ENCODE results near the gene NAT16.
"Not testable (repeated sequence)": the region's sequence is repeated elsewhere in the genome, so short reads cannot be mapped to it uniquely, and the experiment has no call there.

The NAT16 gene

GRCh38 chr7:101180130-101180755 lies at the start of gene NAT16:
TSS of gene NAT16 (minus strand) at chr7:101180293. CDS start at chr7:101174807, 5,486 bp downstream.
- peak; percentile 66 for DNase-seq

GRCh38 chr7:101226721-101227120 lies 46.6 kb upstream of the NAT16 start:
- DNase-seq = no peak

GRCh38 chr7:101225650-101226049 lies 45.6 kb upstream of the NAT16 start:
- DNase-seq = no peak

- no peak for DNase-seq
These were observed 43.4 kb upstream of the NAT16 start for GRCh38 chr7:101223528-101223927.

- DNase-seq = no peak
These were observed 42.3 kb upstream of the NAT16 start for GRCh38 chr7:101222275-101222830.

GRCh38 chr7:101220295-101220694 lies 40.2 kb upstream of the NAT16 start:
- no peak for DNase-seq

- no peak for DNase-seq
These were observed 38.4 kb upstream of the NAT16 start for GRCh38 chr7:101218236-101219125.

GRCh38 chr7:101217388-101218235 lies 37.5 kb upstream of the NAT16 start, which contains the start of the genes PLOD3 and ZNHIT1:
TSS of gene PLOD3 (minus strand) at chr7:101217581. CDS start at chr7:101217274, 307 bp downstream.
TSS of gene ZNHIT1 (plus strand) at chr7:101218165. CDS start at chr7:101218196, 31 bp downstream.
- DNase-seq = peak; percentile 92

GRCh38 chr7:101216860-101217387 lies 36.8 kb upstream of the NAT16 start:
- DNase-seq = peak; percentile 71

GRCh38 chr7:101216001-101216859 lies 36.1 kb upstream of the NAT16 start:
- peak; percentile 30 for DNase-seq

GRCh38 chr7:101212014-101212413 lies 31.9 kb upstream of the NAT16 start:
- no peak for DNase-seq

GRCh38 chr7:101211501-101211900 lies 31.4 kb upstream of the NAT16 start:
- DNase-seq = no peak

GRCh38 chr7:101210143-101210542 lies 30.1 kb upstream of the NAT16 start:
- no peak for DNase-seq

- DNase-seq = no peak
These were observed 28.7 kb upstream of the NAT16 start for GRCh38 chr7:101208794-101209193.

GRCh38 chr7:101207459-101207858 lies 27.4 kb upstream of the NAT16 start:
- DNase-seq = no peak

GRCh38 chr7:101206665-101207042 lies 26.6 kb upstream of the NAT16 start:
- no peak for DNase-seq

- DNase-seq = no peak
These were observed 26.0 kb upstream of the NAT16 start for GRCh38 chr7:101205901-101206664.

- not testable (repeated sequence) for DNase-seq
These were observed 23.9 kb upstream of the NAT16 start for GRCh38 chr7:101203740-101204738.

- DNase-seq = no peak
These were observed 22.5 kb upstream of the NAT16 start for GRCh38 chr7:101202603-101202918.

Measured in retina (tissue), 1 donor.